IMR-90 (cell line): ENCODE data around the gene MAP4. TPM values are rescaled to one million over a fixed set of nuclear protein-coding genes. Genes with fewer than 3 reads are reported as not detected.

ENCODE experiments used
- ATAC-seq: fragments of 200-7000 bp; cut with Tn5 transposase; 2 replicates; pipeline ENCODE4 v1.9.1; 2020; ENCODE audit warnings: low read depth, mild to moderate bottlenecking, moderate library complexity
- BruUV-seq: library from RNA; stranded (reverse); fragments of 400-500 nt; replicated peaks from 2 replicates; lab custom pipeline; 2021; lab: Mats Ljungman, UMichigan
- CTCF ChIA-PET: fragments of 300-600 bp; formaldehyde crosslinking; extraction: SDS; loops from one replicate; lab custom pipeline; 2021; ENCODE audit warnings: antibody characterized with exemption; lab: Yijun Ruan, JAX
- POLR2A ChIA-PET: fragments of 300-600 bp; sonication (Branson Sonifier 250); formaldehyde crosslinking; loops from one replicate; lab custom pipeline; 2022; ENCODE audit warnings: antibody characterized with exemption; ENCODE audit not compliant: unreplicated experiment; lab: Charles Lee
- DNase-seq: peaks from one replicate; pipeline ENCODE4 v3.0.0; 2013
- H2AFZ ChIP-seq: replicated peaks from 2 replicates; pipeline ENCODE3; 2013; ENCODE audit warnings: low read length, mild to moderate bottlenecking; ENCODE audit not compliant: poor library complexity
- H2AK5ac ChIP-seq: 2 replicates; pipeline ENCODE4 v1.6.1; 2013; ENCODE audit warnings: low read depth, low read length, inconsistent platforms
- H2AK9ac ChIP-seq: replicated peaks from 2 replicates; pipeline ENCODE3; 2013; ENCODE audit warnings: mild to moderate bottlenecking, low read depth, low read length, moderate library complexity; ENCODE audit not compliant: poor library complexity
- H2BK120ac ChIP-seq: 2 replicates; pipeline ENCODE4 v1.6.1; 2013; ENCODE audit warnings: low read depth, low read length, inconsistent platforms
- H2BK15ac ChIP-seq: 3 replicates; pipeline ENCODE4 v1.6.1; 2013; ENCODE audit warnings: low read depth, low read length, inconsistent platforms
- H2BK20ac ChIP-seq: 2 replicates; pipeline ENCODE4 v1.6.1; 2013; ENCODE audit warnings: low read depth, mild to moderate bottlenecking, inconsistent platforms, low read length, moderate library complexity
- H2BK5ac ChIP-seq: 2 replicates; pipeline ENCODE4 v1.6.1; 2013; ENCODE audit warnings: mild to moderate bottlenecking, low read depth, low read length, inconsistent platforms; ENCODE audit not compliant: poor library complexity, severe bottlenecking
- H3K14ac ChIP-seq: replicated peaks from 2 replicates; pipeline ENCODE4 v1.6.1; 2013; ENCODE audit warnings: low read depth, low read length, inconsistent platforms
- H3K18ac ChIP-seq: 2 replicates; pipeline ENCODE4 v1.6.1; 2013; ENCODE audit warnings: low read depth, low read length, control low read depth
- H3K23ac ChIP-seq: 2 replicates; pipeline ENCODE4 v1.6.1; 2013; ENCODE audit warnings: low read depth, low read length, inconsistent platforms
- H3K27ac ChIP-seq: 2 replicates; pipeline ENCODE4 v1.5.1; 2013; ENCODE audit warnings: mild to moderate bottlenecking, control low read depth, low read length; ENCODE audit not compliant: insufficient read depth
- H3K27me3 ChIP-seq: 2 replicates; pipeline ENCODE4 v1.6.1; 2013; ENCODE audit warnings: low read length; ENCODE audit not compliant: control insufficient read depth, insufficient read depth
- H3K36me3 ChIP-seq: 2 replicates; pipeline ENCODE4 v1.6.1; 2013; ENCODE audit warnings: low read length, mixed read lengths; ENCODE audit not compliant: control insufficient read depth, insufficient read depth
- H3K4ac ChIP-seq: 2 replicates; pipeline ENCODE4 v1.6.1; 2013; ENCODE audit warnings: low read depth, low read length, inconsistent platforms
- H3K4me1 ChIP-seq: 2 replicates; pipeline ENCODE4 v1.6.1; 2013; ENCODE audit warnings: low read length, mixed read lengths; ENCODE audit not compliant: control insufficient read depth, insufficient read depth
- H3K4me2 ChIP-seq: 2 replicates; pipeline ENCODE4 v1.6.1; 2013; ENCODE audit warnings: low read depth, mild to moderate bottlenecking, control low read depth, low read length, moderate library complexity
- H3K4me3 ChIP-seq: 2 replicates; pipeline ENCODE4 v1.5.1; 2013; ENCODE audit warnings: low read depth, mild to moderate bottlenecking, control low read depth, low read length, moderate library complexity; ENCODE audit not compliant: insufficient read depth
- H3K56ac ChIP-seq: 2 replicates; pipeline ENCODE4 v1.6.1; 2013; ENCODE audit warnings: low read length, inconsistent platforms; ENCODE audit not compliant: insufficient read depth; ENCODE audit errors: extremely low read depth
- H3K79me1 ChIP-seq, 2 experiments: 2 replicates each; pipeline ENCODE4 v1.6.1; 2013; ENCODE audit warnings: low read length in 2 of 2, inconsistent platforms in 1 of 2, low read depth in 1 of 2
- H3K9ac ChIP-seq: 2 replicates; pipeline ENCODE4 v1.6.1; 2013; ENCODE audit warnings: low read depth, low read length, control low read depth
- H3K9me1 ChIP-seq: 2 replicates; pipeline ENCODE4 v1.6.1; 2013; ENCODE audit warnings: low read length, inconsistent platforms; ENCODE audit not compliant: insufficient read depth
- H3K9me3 ChIP-seq: 2 replicates; pipeline ENCODE4 v1.6.1; 2013; ENCODE audit warnings: low read length; ENCODE audit not compliant: control insufficient read depth, insufficient read depth
- H4K20me1 ChIP-seq: 2 replicates; pipeline ENCODE4 v1.6.1; 2013; ENCODE audit warnings: low read length, inconsistent platforms; ENCODE audit not compliant: insufficient read depth
- H4K5ac ChIP-seq: 2 replicates; pipeline ENCODE4 v1.6.1; 2013; ENCODE audit warnings: mild to moderate bottlenecking, low read depth, low read length, control low read depth
- H4K8ac ChIP-seq, 2 experiments: 2 replicates each; pipeline ENCODE4 v1.6.1; 2013; ENCODE audit warnings: low read depth in 2 of 2, low read length in 2 of 2, control low read depth in 1 of 2, inconsistent platforms in 1 of 2
- H4K91ac ChIP-seq: 2 replicates; pipeline ENCODE4 v1.6.1; 2013; ENCODE audit warnings: low read depth, low read length, inconsistent platforms; ENCODE audit not compliant: insufficient read depth
- BHLHE40 ChIP-seq: fragments of 150-350 bp; IDR thresholded peaks from 2 replicates; pipeline ENCODE4 v1.6.1; 2016; ENCODE audit warnings: mild to moderate bottlenecking, low read depth, low read length
- CHD1 ChIP-seq: IDR thresholded peaks from 2 replicates; pipeline ENCODE4 v1.6.1; 2012; ENCODE audit warnings: low read depth, low read length, improper control_type of control experiment
- CTCF ChIP-seq: conservative IDR thresholded peaks from 2 replicates; pipeline ENCODE4 v1.5.1; 2012; ENCODE audit warnings: mild to moderate bottlenecking, low read depth, low read length, improper control_type of control experiment
- ELK1 ChIP-seq: fragments of 150-350 bp; IDR thresholded peaks from 2 replicates; pipeline ENCODE4 v1.6.1; 2016; ENCODE audit warnings: low read depth, mild to moderate bottlenecking, low read length, moderate library complexity, borderline replicate concordance
- NFE2L2 ChIP-seq: fragments of 150-350 bp; IDR thresholded peaks from 2 replicates; pipeline ENCODE4 v1.6.1; 2016; ENCODE audit warnings: low read depth, mild to moderate bottlenecking, low read length
- POLR2A ChIP-seq: IDR thresholded peaks from 2 replicates; pipeline ENCODE4 v1.6.1; 2012; ENCODE audit warnings: mild to moderate bottlenecking, low read depth, low read length
- RAD21 ChIP-seq: IDR thresholded peaks from 2 replicates; pipeline ENCODE4 v1.6.1; 2012; ENCODE audit warnings: low read length, improper control_type of control experiment
- RCOR1 ChIP-seq: IDR thresholded peaks from 2 replicates; pipeline ENCODE4 v1.6.1; 2012; ENCODE audit warnings: mild to moderate bottlenecking, low read length, improper control_type of control experiment; ENCODE audit not compliant: insufficient replicate concordance
- SMC3 ChIP-seq: fragments of 150-350 bp; IDR thresholded peaks from 2 replicates; pipeline ENCODE4 v1.6.1; 2016; ENCODE audit warnings: low read depth, mild to moderate bottlenecking, antibody characterized with exemption, low read length, moderate library complexity
- WGBS, 2 experiments: methylation state at CpG; one replicate each; pipeline versions ENCODE4 v1.1.5 to v1.1.7; 2013; ENCODE audit warnings: missing lambda C conversion rate in 2 of 2; ENCODE audit not compliant: insufficient read length in 1 of 2; ENCODE audit errors: extremely low coverage in 2 of 2; 5-methylcytosine and 5-hydroxymethylcytosine counted together
- dilution Hi-C: fragments of 300-500 bp; cut with HindIII; formaldehyde crosslinking; loops from one replicate; pipeline ENCODE4 v1.14.3; 2018; ENCODE audit warnings: low sequenced_read_pairs; ENCODE audit not compliant: unreplicated experiment
- in situ Hi-C: fragments of 300-500 bp; cut with MboI; formaldehyde crosslinking; loops from 3 replicates; pipeline ENCODE4 v1.14.3; 2019; ENCODE audit warnings: low sequenced_read_pairs, inconsistent platforms, mixed read lengths
- intact Hi-C: fragments of 100-400 bp; cut with micrococcal nuclease; formaldehyde crosslinking; loops from 2 replicates; pipeline ENCODE4 v1.10.0; 2022
- polyA plus RNA-seq, 3 experiments: library from polyadenylated mRNA; depleted of rRNA; stranded (reverse); fragments of >200 nt; gene quantifications; 2 replicates each; pipeline ENCODE4 v1.2.3, GENCODE V29; 2012; ENCODE audit warnings: low replicate concordance in 1 of 3
- total RNA-seq: library from RNA; depleted of rRNA; stranded (reverse); fragments of >200 nt; gene quantifications from 2 replicates; pipeline ENCODE4 v1.2.3, GENCODE V29; 2012

The MAP4 gene
- total and polyA plus RNA-seq, 2 of the 4 experiments (the other 2 are of a cell fraction): 87.8 to 216 TPM

- no peak for TF ChIP-seq BHLHE40
- TF ChIP-seq POLR2A: peak; percentile 26; the same call in 1 of the 2 replicates
- no peak for TF ChIP-seq NFE2L2
- TF ChIP-seq ELK1: no peak
- TF ChIP-seq RCOR1: no peak
- peak; percentile 51 for TF ChIP-seq CTCF
- TF ChIP-seq SMC3: peak; percentile 15; the same call in 1 of the 2 replicates
- TF ChIP-seq CHD1: no peak
- peak; percentile 33; the same call in 1 of the 2 replicates for TF ChIP-seq RAD21
- Histone ChIP-seq H3K27me3 (no peaks in the 10 kb centered on the region), H3K23ac (no peak overlapping the region), H2AK9ac (no peak overlapping the region), H4K5ac (no peak overlapping the region), H4K8ac (no peak overlapping the region), H2BK120ac (no peak overlapping the region), H4K20me1 (peaks cover 65% of the 10 kb centered on the region), H3K4me2 (no peak overlapping the region), H3K56ac (no peak overlapping the region), H2BK15ac (no peak overlapping the region), H3K18ac (no peak overlapping the region), H3K9ac (no peak overlapping the region), H2AK5ac (no peak overlapping the region), H4K91ac (no peak overlapping the region), H3K36me3 (peaks cover 92% of the 10 kb centered on the region), H3K79me1 (peaks cover 0 to 6% of the 10 kb centered on the region in 2 experiments; a peak in 2 of 4 replicates), H3K4me3 (no peak overlapping the region), H3K27ac (no peak overlapping the region), H2BK20ac (no peak overlapping the region), H3K4me1 (peaks cover 2% of the 10 kb centered on the region; the same call in 1 of the 2 replicates), H3K4ac (no peak overlapping the region), H3K14ac (no peak overlapping the region), H2BK5ac (no peak overlapping the region), H3K9me1 (peaks cover 4% of the 10 kb centered on the region; the same call in 1 of the 2 replicates), H2AFZ (peak overlapping the region; percentile 3), H3K9me3 (no peaks in the 10 kb centered on the region)
- ATAC-seq (peak; percentile 79), DNase-seq (peak; percentile 49)
- in situ Hi-C loops (no loop called here), dilution Hi-C loops (no loop called here), intact Hi-C loops (loop anchor here (1.0 to 5.0 kb wide), 2 partner anchors 140 to 307 kb away; no protein-coding TSS in a partner anchor)
- POLR2A ChIA-PET: no interaction called here
- WGBS, 2 experiments: 89% methylated on average over 13 of the region's 35 CpGs; no CpG with 5 or more reads in 1 of the 2 experiments
- CTCF ChIA-PET: interaction anchor here (0.6 to 1.5 kb wide), 6 partner anchors 11 to 308 kb away, joined by 3 to 4 read pairs (median 3); no protein-coding TSS in a partner anchor
- BruUV-seq: no TSS peak
These were observed 166.3 kb downstream of the MAP4 start for GRCh38 chr3:47849699-47850563.
